Measurements from ENCODE around the gene HSD3B7.

HSD3B7 gene

GRCh38 chr16:30953511-30954124 is 31.4 kb upstream of the HSD3B7 start:
- intact Hi-C loops (cut with DNase I) = no loop called here
- DNase-seq = peak; percentile 58 to 88 (median 76)

DNA sequence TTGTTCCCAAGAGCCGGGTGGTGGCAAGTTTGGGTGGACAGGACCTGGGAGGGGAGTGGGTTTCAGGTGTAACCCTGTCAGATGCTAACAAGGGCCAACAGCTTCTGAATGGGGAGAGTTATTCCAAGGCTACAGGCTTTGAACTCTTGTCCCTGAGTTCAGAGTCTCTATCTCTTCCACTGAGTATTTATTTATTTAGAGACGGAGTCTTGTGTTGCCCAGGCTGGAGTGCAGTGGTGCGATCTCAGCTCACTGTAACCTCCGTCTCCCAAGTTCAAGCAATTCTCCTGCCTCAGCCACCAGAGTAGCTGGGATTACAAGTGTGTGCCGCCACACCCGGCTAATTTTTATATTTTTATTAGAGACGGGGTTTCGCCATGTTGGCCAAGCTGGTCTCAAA is 30.0 kb upstream of the HSD3B7 start:
- no peak for DNase-seq
- intact Hi-C loops (cut with DNase I) = no loop called here

DNA sequence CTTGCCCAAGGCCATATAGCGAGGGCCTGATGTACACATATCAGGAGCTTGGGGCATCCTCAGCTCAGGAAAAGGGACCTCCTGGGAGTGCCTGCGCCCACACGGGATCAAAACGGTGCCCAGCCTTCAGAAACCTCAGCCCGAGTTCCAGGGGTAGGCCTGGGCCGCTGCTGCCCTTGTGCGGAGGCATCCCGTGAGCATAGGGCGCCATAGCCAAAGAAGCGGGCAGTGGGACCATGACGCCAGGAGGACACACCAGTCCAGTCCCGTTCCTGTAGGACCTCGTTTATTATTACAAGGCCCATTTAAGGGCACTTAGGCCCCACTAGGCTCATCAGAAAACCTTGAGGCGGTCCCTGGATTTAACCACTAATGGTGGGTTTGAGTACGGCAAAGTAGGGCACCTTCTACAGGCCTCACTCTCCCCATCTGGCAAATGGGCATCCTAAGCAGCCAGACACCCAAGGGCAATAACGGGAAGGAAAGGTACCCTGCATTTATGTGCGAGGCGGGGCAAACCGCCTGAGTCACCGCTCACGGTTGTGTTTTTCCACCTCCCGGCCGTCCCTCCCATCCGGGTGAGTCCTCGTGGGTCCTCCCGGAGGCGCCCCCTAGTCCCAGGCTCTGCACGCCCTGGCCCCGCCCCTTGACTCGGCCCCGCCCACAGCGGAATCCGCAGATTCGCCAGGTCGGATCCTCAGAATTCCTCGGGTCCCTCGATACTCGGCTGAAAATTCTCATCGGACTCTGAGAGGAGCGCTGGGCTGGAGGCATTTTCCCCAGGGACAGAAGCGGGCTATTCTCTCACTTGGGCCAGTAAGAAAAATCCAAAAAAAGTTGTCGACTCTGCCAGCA is 28.2 kb upstream of the HSD3B7 start:
- peak; percentile 65 to 92 (median 85) for DNase-seq
- intact Hi-C loops (cut with DNase I) = no loop called here

DNA sequence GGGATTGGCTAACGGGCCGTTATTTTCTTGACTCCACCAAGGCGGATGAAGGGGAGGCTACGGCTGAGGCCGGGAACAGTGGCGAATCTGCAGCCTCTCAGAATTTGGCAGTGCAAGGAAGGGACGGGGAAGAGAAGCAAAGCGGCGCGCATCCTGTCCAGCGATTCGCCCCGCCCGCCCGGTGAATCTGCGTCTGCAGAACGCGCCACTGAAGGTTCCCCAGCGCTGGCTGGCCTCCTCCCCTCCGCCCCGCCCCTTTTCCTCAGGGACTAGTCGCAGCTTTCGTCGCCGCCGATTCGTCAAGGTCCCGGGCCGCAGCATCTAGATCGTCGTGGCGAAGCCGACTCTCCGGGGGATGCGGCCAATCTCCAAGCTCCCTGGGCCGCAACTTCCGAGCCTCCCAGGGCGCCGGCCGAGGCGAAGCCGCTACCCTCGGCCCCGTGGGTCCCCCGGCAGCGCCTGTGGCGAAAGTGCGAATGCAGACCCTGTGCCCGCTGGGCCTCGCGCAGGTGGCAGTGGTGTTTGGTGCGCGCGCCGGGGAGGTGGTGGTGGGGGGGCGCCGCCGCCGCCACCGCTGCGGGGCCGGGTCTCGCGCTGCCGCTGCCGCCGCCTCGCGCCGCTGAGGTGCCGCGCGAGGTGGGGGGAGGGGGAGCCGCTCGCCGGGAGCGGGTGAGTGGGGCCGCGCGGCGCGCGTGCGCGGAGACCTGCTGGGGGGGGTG is 27.4 kb upstream of the HSD3B7 start, which contains the start of gene SETD1A:
SETD1A (plus strand) TSS at position 299 of the 719 bp plus-strand sequence. CDS start 978 bp downstream, outside the sequence.
- intact Hi-C loops (cut with DNase I) = no loop called here
- peak; percentile 93 to 100 (median 97) for DNase-seq

GRCh38 chr16:30958175-30959079 is 26.6 kb upstream of the HSD3B7 start:
- intact Hi-C loops (cut with DNase I) = no loop called here
- peak in 14 of 42 donors; percentile 7 to 63 (median 40) for DNase-seq

- intact Hi-C loops (cut with DNase I) = no loop called here
- no peak for DNase-seq
Measured at GRCh38 chr16:30961384-30961783, 23.6 kb upstream of the HSD3B7 start.

- intact Hi-C loops (cut with DNase I) = no loop called here
- no peak for DNase-seq
Measured at GRCh38 chr16:30963925-30964511, 21.0 kb upstream of the HSD3B7 start.

GRCh38 chr16:30964574-30965226 is 20.3 kb upstream of the HSD3B7 start:
- no peak for DNase-seq
- intact Hi-C loops (cut with DNase I) = no loop called here

- intact Hi-C loops (cut with DNase I) = no loop called here
- no peak for DNase-seq
Measured at GRCh38 chr16:30965436-30965835, 19.6 kb upstream of the HSD3B7 start.

GRCh38 chr16:30966033-30966619 is 18.9 kb upstream of the HSD3B7 start:
- intact Hi-C loops (cut with DNase I) = no loop called here
- no peak for DNase-seq

- DNase-seq = no peak
- intact Hi-C loops (cut with DNase I) = no loop called here
Measured at GRCh38 chr16:30967795-30968194, 17.2 kb upstream of the HSD3B7 start.

DNA sequence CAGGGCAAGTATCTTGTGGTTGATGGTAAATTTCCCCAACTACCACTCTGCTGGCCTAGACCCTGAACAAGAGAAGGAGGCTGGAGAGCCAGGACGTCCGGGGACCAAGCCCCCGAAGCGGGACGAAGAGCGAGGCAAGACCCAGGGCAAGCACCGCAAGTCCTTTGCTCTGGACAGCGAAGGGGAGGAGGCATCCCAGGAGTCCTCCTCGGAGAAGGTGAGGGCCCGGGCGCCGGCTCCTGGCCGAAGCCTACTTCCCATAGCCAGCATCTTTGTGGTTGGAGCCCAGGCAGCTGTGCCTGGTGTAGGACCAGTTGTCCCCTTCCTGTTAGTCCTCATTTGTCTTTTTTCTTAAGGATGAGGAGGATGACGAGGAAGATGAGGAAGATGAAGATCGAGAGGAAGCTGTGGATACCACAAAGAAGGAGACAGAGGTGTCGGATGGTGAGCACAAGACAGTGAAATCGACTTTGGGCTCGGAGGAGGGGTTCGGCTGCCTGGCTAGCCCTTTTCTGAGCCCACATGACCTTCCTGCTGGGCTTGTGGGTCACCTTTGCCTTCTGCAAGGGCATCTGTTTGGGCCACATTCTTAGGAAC is 15.7 kb upstream of the HSD3B7 start:
- intact Hi-C loops (cut with DNase I) = no loop called here
- no peak for DNase-seq

DNA sequence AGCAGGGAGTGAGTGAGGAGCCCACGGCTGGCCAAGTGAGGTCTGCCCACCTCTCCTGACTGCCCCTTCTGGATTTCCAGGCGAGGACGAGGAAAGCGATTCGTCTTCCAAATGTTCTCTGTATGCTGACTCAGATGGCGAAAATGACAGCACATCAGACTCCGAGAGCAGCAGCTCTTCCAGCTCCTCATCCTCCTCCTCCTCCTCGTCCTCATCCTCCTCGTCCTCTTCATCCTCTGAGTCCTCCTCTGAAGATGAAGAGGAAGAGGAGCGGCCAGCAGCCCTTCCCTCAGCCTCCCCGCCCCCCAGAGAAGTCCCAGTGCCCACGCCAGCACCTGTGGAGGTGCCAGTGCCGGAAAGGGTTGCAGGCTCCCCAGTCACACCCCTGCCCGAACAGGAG is 13.7 kb upstream of the HSD3B7 start:
- intact Hi-C loops (cut with DNase I) = no loop called here
- no peak for DNase-seq

DNA sequence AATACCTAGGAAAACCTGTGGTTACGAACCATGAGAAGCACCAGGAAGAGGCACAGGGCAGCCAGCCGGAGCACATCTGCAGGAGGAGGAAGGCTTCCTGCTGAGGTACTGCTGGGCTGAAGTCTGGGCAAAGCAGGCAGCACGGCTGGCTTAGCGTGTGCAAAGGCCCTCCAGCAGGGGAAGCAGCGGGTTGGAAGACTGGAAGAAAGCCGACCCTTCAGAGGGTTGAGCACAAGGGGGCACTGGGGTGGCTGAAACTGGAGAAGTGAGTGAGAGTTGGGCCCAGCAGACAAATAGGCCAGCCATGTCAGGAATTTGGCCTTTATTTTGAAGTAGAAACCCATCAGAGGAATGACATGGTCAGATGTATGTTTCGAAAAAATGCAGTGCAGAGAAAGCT is 12.1 kb upstream of the HSD3B7 start:
- no peak for DNase-seq
- intact Hi-C loops (cut with DNase I) = no loop called here

- no peak for DNase-seq
- intact Hi-C loops (cut with DNase I) = no loop called here
Measured at GRCh38 chr16:30974348-30974747, 10.7 kb upstream of the HSD3B7 start.

DNA sequence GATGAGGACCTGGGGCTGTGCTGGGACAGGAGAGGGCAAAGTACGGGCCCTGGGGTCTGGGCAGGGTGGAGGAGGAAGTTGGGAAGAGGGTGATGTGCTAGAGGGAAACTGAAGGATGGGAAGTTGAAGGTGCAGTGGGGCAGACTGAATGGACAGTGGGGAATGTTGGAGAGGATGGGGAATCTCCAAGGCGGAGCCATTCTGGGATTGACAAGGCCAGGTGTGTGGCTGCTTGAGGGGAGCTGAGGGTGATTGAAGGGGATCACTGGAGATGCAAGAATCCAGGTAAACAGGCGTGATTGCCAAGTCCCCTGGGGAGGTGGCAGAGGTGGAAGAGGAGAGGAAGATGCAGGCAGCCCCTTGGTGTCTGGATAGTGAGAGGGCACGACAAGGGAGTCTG is 8.5 kb upstream of the HSD3B7 start:
- intact Hi-C loops (cut with DNase I) = no loop called here
- DNase-seq = no peak

DNA sequence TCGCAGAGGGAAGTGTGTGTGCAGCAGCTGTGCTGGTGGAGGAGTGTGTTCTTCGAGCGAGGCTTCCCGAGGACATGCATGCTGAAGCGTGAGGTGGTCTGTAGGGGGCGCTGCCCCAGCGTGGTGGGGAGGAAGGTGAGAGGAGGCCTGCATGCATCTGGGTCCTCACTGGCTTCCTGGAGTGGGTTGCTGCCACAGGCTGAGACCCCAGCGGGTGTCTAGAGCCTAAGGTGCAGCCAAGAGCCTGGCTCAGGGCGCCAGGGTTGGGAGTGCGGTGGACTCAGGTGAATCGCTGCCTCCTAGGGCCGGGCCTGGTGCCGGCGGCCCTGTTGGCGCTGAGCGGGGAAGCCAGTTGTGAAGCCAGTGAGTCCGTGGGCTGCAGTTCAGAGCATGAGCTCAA is 7.5 kb upstream of the HSD3B7 start:
- DNase-seq = no peak
- intact Hi-C loops (cut with DNase I) = no loop called here
